ENCODE results near the gene CHIT1.
A peak's percentile ranks its signal among the peaks of the same experiment; 100 is the strongest.

The CHIT1 gene

GRCh38 chr1:203216274-203217138 lies 13.0 kb downstream of the CHIT1 start:
- DNase-seq (ENCODE audit: low read depth), result peak; percentile 41

- DNase-seq (ENCODE audit: low read depth), result no peak
Measured at GRCh38 chr1:203215573-203215972, 13.9 kb downstream of the CHIT1 start.

- no peak for DNase-seq (ENCODE audit: low read depth)
Measured at GRCh38 chr1:203214871-203215270, 14.6 kb downstream of the CHIT1 start.

GRCh38 chr1:203213126-203213525 lies 16.3 kb downstream of the CHIT1 start:
- no peak for DNase-seq (ENCODE audit: low read depth)

- no peak for DNase-seq (ENCODE audit: low read depth)
Measured at GRCh38 chr1:203211812-203212211, 17.7 kb downstream of the CHIT1 start.

GRCh38 chr1:203210988-203211387 lies 18.5 kb downstream of the CHIT1 start:
- DNase-seq (ENCODE audit: low read depth), result no peak

GRCh38 chr1:203210350-203210749 lies 19.1 kb downstream of the CHIT1 start:
- no peak for DNase-seq (ENCODE audit: low read depth)

GRCh38 chr1:203208181-203208580 lies 21.3 kb downstream of the CHIT1 start:
- DNase-seq (ENCODE audit: low read depth), result no peak

- no peak for DNase-seq (ENCODE audit: low read depth)
Measured at GRCh38 chr1:203207751-203208150, 21.7 kb downstream of the CHIT1 start.

GRCh38 chr1:203206129-203206687 lies 23.3 kb downstream of the CHIT1 start:
- no peak for DNase-seq (ENCODE audit: low read depth)

- no peak for DNase-seq (ENCODE audit: low read depth)
Measured at GRCh38 chr1:203204756-203205155, 24.7 kb downstream of the CHIT1 start.

GRCh38 chr1:203202431-203203245 lies 26.8 kb downstream of the CHIT1 start:
- no peak for DNase-seq (ENCODE audit: low read depth)

GRCh38 chr1:203201516-203202205 lies 27.8 kb downstream of the CHIT1 start:
- DNase-seq (ENCODE audit: low read depth), result no peak

- no peak for DNase-seq (ENCODE audit: low read depth)
Measured at GRCh38 chr1:203200916-203201315, 28.6 kb downstream of the CHIT1 start.

GRCh38 chr1:203199816-203200571 lies 29.5 kb downstream of the CHIT1 start:
- DNase-seq (ENCODE audit: low read depth), result no peak

- DNase-seq (ENCODE audit: low read depth), result no peak
Measured at GRCh38 chr1:203199481-203199815, 30.0 kb downstream of the CHIT1 start.

GRCh38 chr1:203199002-203199401 lies 30.5 kb downstream of the CHIT1 start:
- no peak for DNase-seq (ENCODE audit: low read depth)

- DNase-seq (ENCODE audit: low read depth), result no peak
Measured at GRCh38 chr1:203197625-203198024, 31.8 kb downstream of the CHIT1 start.

GRCh38 chr1:203196371-203196770 lies 33.1 kb downstream of the CHIT1 start:
- no peak for DNase-seq (ENCODE audit: low read depth)

- no peak for DNase-seq (ENCODE audit: low read depth)
Measured at GRCh38 chr1:203190949-203191348, 38.5 kb downstream of the CHIT1 start.

GRCh38 chr1:203189951-203190352 lies 39.5 kb downstream of the CHIT1 start:
- DNase-seq (ENCODE audit: low read depth), result no peak

All from activated gamma-delta T cell treated with anti-CD3 and anti-CD28 coated beads, Interleukin-2, amount 50 U/mL, for 16 hours (primary cell).